Natural killer cell (primary cell): ENCODE data around the gene IL2RG. TPM values are rescaled to one million over a fixed set of nuclear protein-coding genes. Genes with fewer than 3 reads are reported as not detected.
A peak's percentile ranks its signal among the peaks of the same experiment; 100 is the strongest.

ENCODE experiments used
- ATAC-seq, 3 donors: fragments of 150-1000 bp in 2 of 3; fragments of 200-7000 bp in 1 of 3; cut with Tn5 transposase; 1 replicate in 1 of 3; 2 replicates in 2 of 3; pipeline ENCODE4 v1.10.0; 2021; ENCODE audit warnings: mild to moderate bottlenecking in 2 of 3, moderate library complexity in 2 of 3
- DNase-seq, 2 donors: peaks; one replicate each; pipeline versions ENCODE4 v3.0.0 to v3.0.0-alpha.2; 2013 to 2021; ENCODE audit warnings: mixed read lengths in 1 of 2
- H3K27ac ChIP-seq: one replicate; pipeline ENCODE4 v1.5.1; 2013; ENCODE audit warnings: mild to moderate bottlenecking, low read length
- H3K27me3 ChIP-seq: one replicate; pipeline ENCODE4 v1.6.1; 2013; ENCODE audit warnings: low read length; ENCODE audit not compliant: control insufficient read depth, insufficient read depth
- H3K36me3 ChIP-seq: one replicate; pipeline ENCODE4 v1.6.1; 2013; ENCODE audit warnings: low read length; ENCODE audit not compliant: control insufficient read depth, insufficient read depth
- H3K4me1 ChIP-seq: one replicate; pipeline ENCODE4 v1.6.1; 2013; ENCODE audit warnings: low read length; ENCODE audit not compliant: control insufficient read depth, insufficient read depth
- H3K4me3 ChIP-seq: one replicate; pipeline ENCODE4 v1.5.1; 2013; ENCODE audit warnings: low read length
- H3K9me3 ChIP-seq: one replicate; pipeline ENCODE4 v1.6.1; 2013; ENCODE audit warnings: low read length; ENCODE audit not compliant: control insufficient read depth, insufficient read depth
- H3K27ac Mint-ChIP-seq, 2 donors: one replicate each; pipeline ENCODE4 v1.8.0; 2022; ENCODE audit warnings: mild to moderate bottlenecking in 2 of 2, mixed read lengths in 2 of 2, moderate library complexity in 1 of 2
- H3K27me3 Mint-ChIP-seq, 2 donors: one replicate each; pipeline ENCODE4 v1.8.0; 2022; ENCODE audit warnings: low read depth in 2 of 2, mixed read lengths in 2 of 2
- H3K36me3 Mint-ChIP-seq: one replicate; pipeline ENCODE4 v1.8.0; 2022; ENCODE audit warnings: mixed read lengths
- H3K4me1 Mint-ChIP-seq, 2 donors: one replicate each; pipeline ENCODE4 v1.8.0; 2022; ENCODE audit warnings: mixed read lengths in 2 of 2
- H3K4me3 Mint-ChIP-seq: one replicate; pipeline ENCODE4 v1.8.0; 2022; ENCODE audit warnings: mild to moderate bottlenecking, moderate library complexity, mixed read lengths
- H3K9me3 Mint-ChIP-seq, 2 donors: one replicate each; pipeline ENCODE4 v1.8.0; 2022; ENCODE audit warnings: mixed read lengths in 2 of 2
- CTCF ChIP-seq: fragments of 200-600 bp; IDR thresholded peaks from one replicate; pipeline ENCODE4 v1.8.0; 2022; ENCODE audit warnings: antibody characterized with exemption
- WGBS: methylation state at CpG from one replicate; pipeline ENCODE4 v1.1.7; 2013; ENCODE audit warnings: missing lambda C conversion rate; ENCODE audit not compliant: insufficient coverage; 5-methylcytosine and 5-hydroxymethylcytosine counted together
- intact Hi-C: fragments of 100-400 bp; cut with micrococcal nuclease; formaldehyde crosslinking; loops from one replicate; pipeline ENCODE4 v1.14.2; 2022
- total RNA-seq, 4 donors: library from RNA; stranded (reverse); fragments of 120-200 nt in 1 of 4; gene quantifications; one replicate each; pipeline versions ENCODE4 v1.2.3 to v1.2.4, GENCODE V29; 2013 to 2022

IL2RG gene
- total RNA-seq, 3 donors from 2014 or later (not counting 1 experiment from before 2014, with no cell fraction given), result 506 to 577 (median 550) TPM

GRCh38 chrX:71128915-71129765, 17.8 kb upstream of the IL2RG start:
- peak; percentile 64 for TF ChIP-seq CTCF
- Mint-ChIP-seq H3K4me1 (peaks cover 6 to 26% of the 10 kb centered on the region in 2 donors), H3K27ac (peak overlapping the region; percentile 47 to 85), H3K27me3 (no peaks in the 10 kb centered on the region), H3K9me3 (no peaks in the 10 kb centered on the region), H3K36me3 (no peaks in the 10 kb centered on the region), H3K4me3 (no peak overlapping the region)
- ATAC-seq (peak; percentile 88 to 97 (median 93)), DNase-seq (peak; percentile 68 to 86)
- no peak overlapping the region for H3K4me3 ChIP-seq
- H3K36me3 ChIP-seq, result peaks cover 79% of the 10 kb centered on the region
- peak overlapping the region; percentile 26 for H3K27ac ChIP-seq
- 29% methylated on average over 15 of the region's 18 CpGs for WGBS
- no peaks in the 10 kb centered on the region for H3K27me3 ChIP-seq
- H3K9me3 ChIP-seq, result no peaks in the 10 kb centered on the region
- intact Hi-C loops, result loop anchor here (1.0 kb wide), 1 partner anchor 31 kb away; no protein-coding TSS in a partner anchor
- H3K4me1 ChIP-seq, result peaks cover 10% of the 10 kb centered on the region

GRCh38 chrX:71128166-71128833, 16.9 kb upstream of the IL2RG start:
- Histone ChIP-seq H3K4me1 (peaks cover 10% of the 10 kb centered on the region), H3K36me3 (peaks cover 83% of the 10 kb centered on the region), H3K27ac (no peak overlapping the region), H3K4me3 (no peak overlapping the region), H3K9me3 (no peaks in the 10 kb centered on the region), H3K27me3 (no peaks in the 10 kb centered on the region)
- intact Hi-C loops, result no loop called here
- Mint-ChIP-seq H3K4me1 (peaks cover 6 to 27% of the 10 kb centered on the region in 2 donors), H3K36me3 (no peaks in the 10 kb centered on the region), H3K9me3 (no peaks in the 10 kb centered on the region), H3K27me3 (no peaks in the 10 kb centered on the region), H3K4me3 (no peak overlapping the region), H3K27ac (peak overlapping the region; percentile 47 to 85)
- DNase-seq, result no peak
- no peak for TF ChIP-seq CTCF
- 86% methylated on average over 11 of the region's 12 CpGs for WGBS
- ATAC-seq, result no peak

- no peaks in the 10 kb centered on the region for H3K27me3 ChIP-seq
Observed at GRCh38 chrX:71118985-71119535, 7.7 kb upstream of the IL2RG start.

More at GRCh38 chrX:71118985-71119535, 7.7 kb upstream of the IL2RG start:
- H3K27me3 Mint-ChIP-seq, result no peaks in the 10 kb centered on the region
- peak in 2 of 3 donors; percentile 14 to 16 for ATAC-seq
- WGBS, result 10% methylated on average over 6 of the region's 17 CpGs
- peak overlapping the region; percentile 90 to 92 for H3K27ac Mint-ChIP-seq
- Histone ChIP-seq H3K27ac (peak overlapping the region; percentile 79), H3K4me3 (peak overlapping the region; percentile 92), H3K36me3 (peaks cover 34% of the 10 kb centered on the region), H3K4me1 (peaks cover 19% of the 10 kb centered on the region), H3K9me3 (no peaks in the 10 kb centered on the region)
- peak overlapping the region; percentile 88 for H3K4me3 Mint-ChIP-seq
- peaks cover 6 to 27% of the 10 kb centered on the region in 2 donors for H3K4me1 Mint-ChIP-seq
- intact Hi-C loops, result loop anchor here (1.0 kb wide), 1 partner anchor 16 kb away; no protein-coding TSS in a partner anchor
- no peak for DNase-seq
- no peak for TF ChIP-seq CTCF
- H3K36me3 Mint-ChIP-seq, result no peaks in the 10 kb centered on the region
- H3K9me3 Mint-ChIP-seq, result no peaks in the 10 kb centered on the region
